Measurements from ENCODE around the gene BMAL1. TPM values are rescaled to one million over a fixed set of nuclear protein-coding genes. Genes with fewer than 3 reads are reported as not detected.

The BMAL1 gene
- total and polyA plus RNA-seq, 2 of the 8 experiments (the other 6 are each of a cell fraction or from before 2014, with no cell fraction given) = 6.8 to 6.9 TPM

- TF ChIP-seq CHD7 (IDR thresholded peaks at IDR 0.05; ENCODE audit: insufficient replicate concordance, low read length) (no peak), ATF2 (IDR thresholded peaks at IDR 0.05; ENCODE audit: low read length) (no peak), USF2 (IDR thresholded peaks at IDR 0.05; ENCODE audit: low read length) (no peak), POLR2AphosphoS5 (IDR thresholded peaks at IDR 0.05; ENCODE audit: low read depth, low read length) (no peak), JUND (IDR thresholded peaks at IDR 0.05; ENCODE audit: low read length) (no peak), POU5F1 (IDR thresholded peaks at IDR 0.05; ENCODE audit: low read depth, low read length) (no peak), KDM5A (IDR thresholded peaks at IDR 0.05; ENCODE audit: low read length) (no peak), HDAC6 (IDR thresholded peaks at IDR 0.05; ENCODE audit: low read depth, low read length) (no peak)
Measured at GRCh38 chr11:13289081-13289480, 11.5 kb downstream of the BMAL1 start (continued).

Measured in H1 (cell line).